Heart right ventricle (tissue), 16 donors: Measurements from ENCODE around the gene PP2D1. TPM values are rescaled to one million over a fixed set of nuclear protein-coding genes. Genes with fewer than 3 reads are reported as not detected.

Experiments used
- ATAC-seq, 8 donors: fragments of 200-7000 bp; cut with Tn5 transposase; one replicate each; pipeline ENCODE4 v1.9.1; 2020; ENCODE audit warnings: mild to moderate bottlenecking in 8 of 8, moderate library complexity in 8 of 8, moderate number of reproducible peaks in 1 of 8
- DNase-seq, 2 donors: peaks; one replicate each; pipeline ENCODE4 v3.0.0-alpha.2; 2020
- H3K27ac ChIP-seq, 10 donors: fragments of 200-600 bp; sonication (generic) in 2 of 10; one replicate each; pipeline versions ENCODE4 v1.5.0 to v1.8.0; 2020 to 2022; ENCODE audit warnings: mild to moderate bottlenecking in 3 of 10
- H3K27me3 ChIP-seq, 7 donors: fragments of 200-600 bp; one replicate each; pipeline ENCODE4 v1.8.0; 2021 to 2022; ENCODE audit warnings: mild to moderate bottlenecking in 2 of 7
- H3K36me3 ChIP-seq, 9 donors: fragments of 200-600 bp; sonication (generic) in 1 of 9; one replicate each; pipeline versions ENCODE4 v1.5.0 to v1.8.0; 2020 to 2022; ENCODE audit warnings: mild to moderate bottlenecking in 2 of 9
- H3K4me1 ChIP-seq, 9 donors: fragments of 200-600 bp; sonication (generic) in 1 of 9; one replicate each; pipeline versions ENCODE4 v1.5.0 to v1.8.0; 2020 to 2022; ENCODE audit warnings: mild to moderate bottlenecking in 4 of 9
- H3K4me3 ChIP-seq, 10 donors: fragments of 200-600 bp; sonication (generic) in 2 of 10; one replicate each; pipeline versions ENCODE4 v1.5.0 to v1.8.0; 2020 to 2022; ENCODE audit warnings: mild to moderate bottlenecking in 7 of 10, moderate library complexity in 2 of 10
- H3K9me3 ChIP-seq, 11 donors: fragments of 200-600 bp in 10 of 11; sonication (generic) in 2 of 11; one replicate each; pipeline versions ENCODE4 v1.5.0 to v1.8.0; 2013 to 2022; ENCODE audit warnings: mild to moderate bottlenecking in 2 of 11, control low read depth in 1 of 11, moderate library complexity in 1 of 11
- CTCF ChIP-seq, 9 donors: fragments of 200-600 bp; sonication (generic) in 2 of 9; IDR thresholded peaks; one replicate each; pipeline versions ENCODE4 v1.5.0 to v1.8.0; 2021 to 2022; ENCODE audit warnings: antibody characterized with exemption in 9 of 9, mild to moderate bottlenecking in 5 of 9, moderate library complexity in 1 of 9
- WGBS, 2 donors: extraction: QIAGEN DNeasy Blood & Tissue Kit; methylation state at CpG; one replicate each; pipeline ENCODE4 v1.1.7; 2013; ENCODE audit warnings: inconsistent platforms in 1 of 2; 5-methylcytosine and 5-hydroxymethylcytosine counted together
- intact Hi-C, 10 donors: fragments of 100-400 bp; cut with DNase I; formaldehyde crosslinking; loops; one replicate each; pipeline versions ENCODE4 v1.11.1 to v1.14.2; 2022
- polyA plus RNA-seq, 2 donors: library from polyadenylated mRNA; stranded (reverse); fragments of 200-250 nt; gene quantifications; one replicate each; pipeline ENCODE4 v1.2.3, GENCODE V29; 2013
- total RNA-seq, 10 donors: library from RNA; stranded (reverse); fragmentation: NEBNext Ultra II Directional in 3 of 10; extraction: Animal tissue kit (Norgen Biotek cat#: 25700) in 3 of 10; gene quantifications; one replicate each; pipeline versions ENCODE4 v1.2.1 to v1.2.4, GENCODE V29; 2021 to 2023
- donor health status: Arrhythmogenic right ventricular cardiomyopathy.
- donor health status: ischemic (EF 13 %, LVEDD 7.1; RV severe dilation, severe dysfunction).
- donor health status: healthy with polysubstance abuse.
- donor health status: DM: no; HTN: yes; CAD: no.
- donor health status: DM: no; HTN: no; CAD: no.
- donor health status: ischemic (EF 25% LVEDD 6.9; RV normal size, moderate dysfunction).
- donor health status: ischemic (EF 25% LVEDD 5.7; RV mildly dilated, moderate dysfunction).
- donor health status: healthy.
- donor health status: DM: yes; HTN: yes; CAD: no.
- donor health status: Ischemic cardiomyopathy.
- donor health status: ischemic (EF 35%, LVEDD 5.7; RV mildly dilated, moderate dysfunction).
- donor health status: nonischemic (EF 11% LVEDD 7.7; RV severe dilation, severe dysfunction).
- donor health status: DM: yes; HTN: yes; CAD: no.
- donor health status: PGD.
- donor health status: ischemic (EF 29% LVEDD 5.4; RV normal size, mild dysfunction).
- donor health status: nonischemic (EF 23%, LVEDD 6.1; RV moderate dilation, normal function).

The PP2D1 gene
- total and polyA plus RNA-seq, 12 donors = not detected

GRCh38 chr3:20057612-20058180, 45.6 kb upstream of the PP2D1 start:
- WGBS, 2 donors = 13 to 14% methylated on average over 2 of the region's 2 CpGs
- Histone ChIP-seq H3K4me3 (no peak overlapping the region), H3K4me1 (peaks cover 14 to 68% (median 58%) of the 10 kb centered on the region in 9 donors), H3K27me3 (no peaks in the 10 kb centered on the region), H3K36me3 (no peaks in the 10 kb centered on the region), H3K27ac (peak overlapping the region; percentile 42 to 83 (median 73)), H3K9me3 (no peaks in the 10 kb centered on the region)
- TF ChIP-seq CTCF (IDR thresholded peaks at IDR 0.05) = no peak
- peak; percentile 10 to 56 (median 29) for ATAC-seq
- intact Hi-C loops = no loop called here
- DNase-seq = no peak

GRCh38 chr3:20056725-20057611, 44.9 kb upstream of the PP2D1 start:
- no peak for DNase-seq
- 9 to 13% methylated on average over 5 of the region's 5 CpGs for WGBS, 2 donors
- H3K4me3 ChIP-seq = no peak overlapping the region

GRCh38 chr3:20055842-20056241, 43.8 kb upstream of the PP2D1 start:
- peaks cover 14 to 68% (median 60%) of the 10 kb centered on the region in 9 donors for H3K4me1 ChIP-seq
- ATAC-seq = no peak

More at GRCh38 chr3:20056725-20057611, 44.9 kb upstream of the PP2D1 start:
- intact Hi-C loops = no loop called here
- Histone ChIP-seq H3K27me3 (no peaks in the 10 kb centered on the region), H3K36me3 (no peaks in the 10 kb centered on the region), H3K4me1 (peaks cover 14 to 68% (median 56%) of the 10 kb centered on the region in 9 donors), H3K9me3 (no peaks in the 10 kb centered on the region), H3K27ac (peak overlapping the region; percentile 42 to 83 (median 73))
- TF ChIP-seq CTCF (IDR thresholded peaks at IDR 0.05) = no peak
- ATAC-seq = peak; percentile 36 to 76 (median 62)

More at GRCh38 chr3:20055842-20056241, 43.8 kb upstream of the PP2D1 start:
- H3K36me3 ChIP-seq = no peaks in the 10 kb centered on the region
- H3K27me3 ChIP-seq = no peaks in the 10 kb centered on the region
- WGBS, 2 donors = 26 to 48% methylated on average over 3 of the region's 3 CpGs
- no peaks in the 10 kb centered on the region for H3K9me3 ChIP-seq
- intact Hi-C loops = no loop called here
- peak overlapping the region in 9 of 10 donors; percentile 42 to 83 (median 76) for H3K27ac ChIP-seq
- TF ChIP-seq CTCF (IDR thresholded peaks at IDR 0.05) = no peak
- H3K4me3 ChIP-seq = no peak overlapping the region
- no peak for DNase-seq
